GM12801 (cell line): ENCODE measurements around the gene NRARP.

ENCODE experiments used
- CTCF ChIP-seq: IDR thresholded peaks from one replicate; pipeline ENCODE4 v1.5.1; 2011; ENCODE audit warnings: control low read depth; ENCODE audit not compliant: insufficient read length; ENCODE audit errors: extremely low read depth

NRARP gene

GRCh38 chr9:137275588-137276472 lies 26.2 kb downstream of the NRARP start:
- TF ChIP-seq CTCF: no peak

- TF ChIP-seq CTCF: no peak
Measured at GRCh38 chr9:137275203-137275587, 26.9 kb downstream of the NRARP start.

GRCh38 chr9:137273611-137274320 lies 28.3 kb downstream of the NRARP start:
- TF ChIP-seq CTCF: no peak

- no peak for TF ChIP-seq CTCF
Measured at GRCh38 chr9:137273095-137273490, 29.0 kb downstream of the NRARP start.

GRCh38 chr9:137272241-137273094 lies 29.6 kb downstream of the NRARP start:
- TF ChIP-seq CTCF: no peak

GRCh38 chr9:137271696-137272076 lies 30.4 kb downstream of the NRARP start:
- TF ChIP-seq CTCF: no peak
